Measurements from ENCODE around the gene SLC22A15.

Gene SLC22A15

GRCh38 chr1:116097626-116098025 lies 121.3 kb downstream of the SLC22A15 start:
- H3K4me3 ChIP-seq (ENCODE audit: low read depth, low read length): no peak overlapping the region
- POLR2A ChIA-PET: no interaction called here
- CTCF ChIA-PET: interaction anchor here (1.4 kb wide), 1 partner anchor 55 kb away, joined by 3 read pairs; no protein-coding TSS in a partner anchor
- DNase-seq (ENCODE audit: low read depth, low spot score): no peak
- TF ChIP-seq, protein P1, sequence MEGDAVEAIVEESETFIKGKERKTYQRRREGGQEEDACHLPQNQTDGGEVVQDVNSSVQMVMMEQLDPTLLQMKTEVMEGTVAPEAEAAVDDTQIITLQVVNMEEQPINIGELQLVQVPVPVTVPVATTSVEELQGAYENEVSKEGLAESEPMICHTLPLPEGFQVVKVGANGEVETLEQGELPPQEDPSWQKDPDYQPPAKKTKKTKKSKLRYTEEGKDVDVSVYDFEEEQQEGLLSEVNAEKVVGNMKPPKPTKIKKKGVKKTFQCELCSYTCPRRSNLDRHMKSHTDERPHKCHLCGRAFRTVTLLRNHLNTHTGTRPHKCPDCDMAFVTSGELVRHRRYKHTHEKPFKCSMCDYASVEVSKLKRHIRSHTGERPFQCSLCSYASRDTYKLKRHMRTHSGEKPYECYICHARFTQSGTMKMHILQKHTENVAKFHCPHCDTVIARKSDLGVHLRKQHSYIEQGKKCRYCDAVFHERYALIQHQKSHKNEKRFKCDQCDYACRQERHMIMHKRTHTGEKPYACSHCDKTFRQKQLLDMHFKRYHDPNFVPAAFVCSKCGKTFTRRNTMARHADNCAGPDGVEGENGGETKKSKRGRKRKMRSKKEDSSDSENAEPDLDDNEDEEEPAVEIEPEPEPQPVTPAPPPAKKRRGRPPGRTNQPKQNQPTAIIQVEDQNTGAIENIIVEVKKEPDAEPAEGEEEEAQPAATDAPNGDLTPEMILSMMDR (IDR thresholded peaks at IDR 0.05; ENCODE audit: insufficient read depth, low read length, missing control alignments): no peak

DNA sequence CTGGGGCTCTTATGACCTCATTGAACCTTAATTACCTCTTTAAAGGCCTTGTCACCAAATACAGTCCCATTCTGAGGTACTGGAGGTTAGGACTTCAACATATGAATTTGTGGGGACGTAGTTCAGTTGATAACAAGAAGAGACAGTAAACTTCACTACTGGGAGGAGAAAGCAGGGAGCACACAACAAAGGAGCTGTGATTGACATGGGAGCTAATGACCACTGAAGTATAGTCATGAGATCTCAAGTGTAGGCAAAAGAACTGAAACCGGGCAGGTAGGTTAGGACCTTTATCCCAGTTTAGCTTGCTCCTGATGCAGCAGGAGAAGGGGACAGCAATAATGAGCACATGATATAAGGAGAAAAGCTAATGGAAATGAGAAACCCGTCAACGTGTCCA lies 123.1 kb downstream of the SLC22A15 start:
- H3K4me3 ChIP-seq (ENCODE audit: low read depth, low read length): no peak overlapping the region
- TF ChIP-seq, protein P1 (IDR thresholded peaks at IDR 0.05; ENCODE audit: insufficient read depth, low read length, missing control alignments): no peak
- ChIA-PET CTCF (no interaction called here), POLR2A (no interaction called here)
- no peak for DNase-seq (ENCODE audit: low read depth, low spot score)

GRCh38 chr1:116099919-116100318 lies 123.6 kb downstream of the SLC22A15 start:
- ChIA-PET POLR2A (no interaction called here), CTCF (no interaction called here)
- TF ChIP-seq, protein P1 (IDR thresholded peaks at IDR 0.05; ENCODE audit: insufficient read depth, low read length, missing control alignments): no peak
- no peak for DNase-seq (ENCODE audit: low read depth, low spot score)
- H3K4me3 ChIP-seq (ENCODE audit: low read depth, low read length): no peak overlapping the region

DNA sequence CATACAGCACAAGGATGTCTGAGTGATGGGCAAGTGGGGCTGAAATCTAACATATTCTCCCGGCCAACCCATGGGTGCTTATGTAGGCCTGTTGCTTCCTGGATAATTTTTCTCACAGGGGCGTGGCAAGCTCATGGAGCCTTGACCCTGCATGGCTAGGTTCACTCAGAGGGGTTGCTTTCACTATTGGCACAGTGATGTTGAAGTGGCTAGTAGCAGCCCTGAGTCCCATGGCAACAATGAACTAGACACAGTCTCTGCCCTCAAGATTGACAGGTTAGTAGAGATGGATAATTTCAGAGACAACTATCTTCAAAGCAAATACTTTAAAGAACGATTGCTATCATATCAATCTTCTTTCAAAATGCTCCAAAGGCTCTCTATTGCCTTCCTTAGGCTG lies 128.4 kb downstream of the SLC22A15 start:
- CTCF ChIA-PET: no interaction called here
- no peak for DNase-seq (ENCODE audit: low read depth, low spot score)
- POLR2A ChIA-PET: no interaction called here
- H3K4me3 ChIP-seq (ENCODE audit: low read depth, low read length): no peak overlapping the region
- TF ChIP-seq, protein P1 (IDR thresholded peaks at IDR 0.05; ENCODE audit: insufficient read depth, low read length, missing control alignments): no peak

- ChIA-PET CTCF (interaction anchor here (1.9 kb wide), 1 partner anchor 380 kb away, joined by 7 read pairs; no protein-coding TSS in a partner anchor), POLR2A (no interaction called here)
- H3K4me3 ChIP-seq (ENCODE audit: low read depth, low read length): no peak overlapping the region
- no peak for DNase-seq (ENCODE audit: low read depth, low spot score)
- TF ChIP-seq, protein P1 (IDR thresholded peaks at IDR 0.05; ENCODE audit: insufficient read depth, low read length, missing control alignments): no peak
Observed at GRCh38 chr1:116105996-116106395, 129.7 kb downstream of the SLC22A15 start.

DNA sequence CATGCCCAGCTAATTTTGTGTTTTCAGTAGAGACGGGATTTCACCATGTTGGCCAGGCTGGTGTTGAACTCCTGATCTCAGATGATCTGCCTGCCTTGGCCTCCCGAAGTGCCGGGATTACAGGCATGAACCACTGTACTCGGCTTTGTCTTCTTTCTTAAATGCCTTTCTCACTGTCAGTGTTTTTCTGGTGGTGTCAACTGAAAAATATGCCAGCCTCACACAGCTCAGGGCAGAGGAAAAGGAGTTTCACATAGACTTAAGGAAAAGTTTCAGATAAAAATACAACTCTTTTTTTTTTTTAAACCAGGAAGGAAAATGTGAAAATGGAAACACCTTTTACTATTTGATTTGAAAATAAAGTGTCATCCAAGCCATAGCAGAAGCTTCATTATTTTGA lies 130.3 kb downstream of the SLC22A15 start:
- ChIA-PET CTCF (interaction anchor here (1.1 to 1.9 kb wide), 2 partner anchors 62 to 379 kb away, joined by 3 to 7 read pairs; no protein-coding TSS in a partner anchor), POLR2A (no interaction called here)
- TF ChIP-seq, protein P1 (IDR thresholded peaks at IDR 0.05; ENCODE audit: insufficient read depth, low read length, missing control alignments): no peak
- no peak for DNase-seq (ENCODE audit: low read depth, low spot score)
- H3K4me3 ChIP-seq (ENCODE audit: low read depth, low read length): no peak overlapping the region

Data from AG04449 (cell line).